GM23338 (cell line): Measurements from ENCODE around the gene DIRAS3. TPM values are rescaled to one million over a fixed set of nuclear protein-coding genes. Genes with fewer than 3 reads are reported as not detected.

ENCODE experiments used
- ATAC-seq: fragments of 200-7000 bp; cut with Tn5 transposase; 3 replicates; pipeline ENCODE4 v1.9.1; 2020
- DNase-seq: peaks from one replicate; pipeline ENCODE4 v3.0.0-alpha.2; 2015; ENCODE audit warnings: low spot score
- H2AFZ ChIP-seq: fragments of 200-600 bp; sonication (generic); 2 replicates; pipeline ENCODE4 v1.8.0; 2016; ENCODE audit warnings: antibody characterized with exemption, mild to moderate bottlenecking, moderate library complexity
- H3F3A ChIP-seq: fragments of 200-600 bp; sonication (generic); replicated peaks from 2 replicates; pipeline ENCODE4 v1.8.0; 2017; ENCODE audit warnings: antibody characterized with exemption, mixed run types, low read depth
- H3K27ac ChIP-seq: fragments of 200-600 bp; sonication (generic); 2 replicates; pipeline ENCODE4 v1.6.1; 2016; ENCODE audit warnings: low read depth
- H3K27me3 ChIP-seq: fragments of 200-600 bp; sonication (generic); 2 replicates; pipeline ENCODE4 v1.8.0; 2016; ENCODE audit warnings: mild to moderate bottlenecking, mixed run types, moderate library complexity; ENCODE audit not compliant: insufficient read depth
- H3K36me3 ChIP-seq: fragments of 200-600 bp; sonication (generic); 2 replicates; pipeline ENCODE4 v1.8.0; 2016; ENCODE audit warnings: mild to moderate bottlenecking; ENCODE audit not compliant: insufficient read depth
- H3K4me1 ChIP-seq: fragments of 200-600 bp; sonication (generic); 2 replicates; pipeline ENCODE4 v1.8.0; 2016; ENCODE audit warnings: mild to moderate bottlenecking, moderate library complexity; ENCODE audit not compliant: insufficient read depth
- H3K4me2 ChIP-seq: fragments of 200-600 bp; sonication (generic); 2 replicates; pipeline ENCODE4 v1.7.1; 2017; ENCODE audit warnings: mixed run types
- H3K4me3 ChIP-seq: fragments of 200-600 bp; sonication (generic); 2 replicates; pipeline ENCODE4 v1.6.1; 2016; ENCODE audit warnings: mixed run types
- H3K79me2 ChIP-seq: fragments of 200-600 bp; sonication (generic); replicated peaks from 2 replicates; pipeline ENCODE4 v1.8.0; 2017; ENCODE audit warnings: mild to moderate bottlenecking; ENCODE audit not compliant: insufficient read depth
- H3K9me2 ChIP-seq: fragments of 200-600 bp; sonication (generic); 2 replicates; pipeline ENCODE4 v1.8.0; 2017; ENCODE audit not compliant: insufficient read depth
- H4K20me1 ChIP-seq: fragments of 200-600 bp; sonication (generic); replicated peaks from 2 replicates; pipeline ENCODE4 v1.8.0; 2017; ENCODE audit warnings: mild to moderate bottlenecking; ENCODE audit not compliant: insufficient read depth
- H3K27ac Mint-ChIP-seq: 2 replicates; pipeline ENCODE4 v1.8.0; 2020; ENCODE audit warnings: inconsistent platforms, mild to moderate bottlenecking, moderate library complexity, mixed read lengths
- H3K27me3 Mint-ChIP-seq: 3 replicates; pipeline ENCODE4 v1.8.0; 2022; ENCODE audit warnings: low read depth, mild to moderate bottlenecking, moderate library complexity, mixed read lengths, inconsistent platforms; ENCODE audit not compliant: insufficient read depth, poor library complexity
- H3K36me3 Mint-ChIP-seq: 3 replicates; pipeline ENCODE4 v1.8.0; 2021; ENCODE audit warnings: low read depth, mild to moderate bottlenecking, inconsistent platforms, moderate library complexity, mixed read lengths
- H3K4me1 Mint-ChIP-seq: 3 replicates; pipeline ENCODE4 v1.8.0; 2020; ENCODE audit warnings: mild to moderate bottlenecking, inconsistent platforms, mixed read lengths
- H3K4me3 Mint-ChIP-seq: 3 replicates; pipeline ENCODE4 v1.8.0; 2021; ENCODE audit warnings: moderate library complexity, mild to moderate bottlenecking, inconsistent platforms, mixed read lengths
- H3K9me3 Mint-ChIP-seq: 3 replicates; pipeline ENCODE4 v1.8.0; 2020; ENCODE audit warnings: moderate library complexity, mild to moderate bottlenecking, inconsistent platforms, mixed read lengths
- EZH2 ChIP-seq: fragments of 200-600 bp; sonication (generic); IDR thresholded peaks from one replicate; pipeline ENCODE4 v1.8.0; 2017; ENCODE audit warnings: antibody characterized with exemption, mild to moderate bottlenecking, low read depth; ENCODE audit not compliant: unreplicated experiment
- EZH2phosphoT487 ChIP-seq: fragments of 200-600 bp; sonication (generic); IDR thresholded peaks from one replicate; pipeline ENCODE4 v1.8.1; 2018; ENCODE audit warnings: antibody characterized with exemption; ENCODE audit not compliant: unreplicated experiment
- JUNB ChIP-seq: IDR thresholded peaks from one replicate; pipeline ENCODE4 v1.6.1; 2016; ENCODE audit warnings: antibody characterized with exemption; ENCODE audit not compliant: unreplicated experiment
- NANOG ChIP-seq: IDR thresholded peaks from 2 replicates; pipeline ENCODE4 v1.6.1; 2016; ENCODE audit warnings: antibody characterized with exemption, borderline replicate concordance
- POLR2AphosphoS5 ChIP-seq: IDR thresholded peaks from 2 replicates; pipeline ENCODE4 v1.6.1; 2016; ENCODE audit warnings: antibody characterized with exemption, low read depth
- STAT1 ChIP-seq: IDR thresholded peaks from one replicate; pipeline ENCODE4 v1.6.1; 2016; ENCODE audit warnings: antibody characterized with exemption; ENCODE audit not compliant: unreplicated experiment
- ZNF114 ChIP-seq: fragments of 250-450 bp; sonication (Bioruptor Pico); IDR thresholded peaks from 2 replicates; pipeline ENCODE4 v1.5.0; 2020; ENCODE audit warnings: mild to moderate bottlenecking, moderate library complexity
- polyA plus RNA-seq: library from polyadenylated mRNA; unstranded; fragments of >200 nt; fragmentation: Nextera tagmentation; extraction: Ambion mirVana; gene quantifications from 2 replicates; pipeline ENCODE4 v1.2.1, GENCODE V29; 2016
- total RNA-seq: library from RNA; depleted of rRNA; stranded (reverse); fragments of >200 nt; shearing (Covaris generic); gene quantifications from 2 replicates; pipeline ENCODE4 v1.2.3, GENCODE V29; 2014
- TF ChIP-seq, protein P1 (sequence below): fragments of 250-450 bp; sonication (Bioruptor Pico); IDR thresholded peaks from 2 replicates; pipeline ENCODE4 v1.5.0; 2020; ENCODE audit warnings: mild to moderate bottlenecking, moderate library complexity
- TF ChIP-seq, protein P2 (sequence below): IDR thresholded peaks from one replicate; pipeline ENCODE4 v1.6.1; 2018; ENCODE audit warnings: antibody characterized with exemption; ENCODE audit not compliant: unreplicated experiment

DIRAS3 gene
- total and polyA plus RNA-seq, 2 experiments from 2014 or later: 0.21 to 0.40 TPM

DNA sequence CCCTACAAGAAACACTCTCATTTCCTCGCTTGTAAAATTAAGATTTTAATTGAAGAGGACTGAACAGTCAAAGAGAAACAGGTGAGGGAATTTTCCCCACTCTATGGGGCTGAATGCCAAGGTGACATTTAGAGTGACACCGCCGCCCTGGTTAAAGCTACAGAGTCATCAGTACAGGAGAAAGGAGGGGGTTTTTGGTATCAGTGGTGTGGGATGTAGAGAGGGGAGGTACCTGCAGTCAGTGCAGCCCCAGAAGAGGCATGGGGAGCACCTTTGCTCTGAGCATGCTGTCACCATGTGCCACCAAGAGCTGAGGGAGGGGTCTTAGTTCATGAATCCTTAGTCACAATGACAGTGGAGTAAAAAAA, 2.8 kb downstream of the DIRAS3 start (continued):
- TF ChIP-seq, protein P1, sequence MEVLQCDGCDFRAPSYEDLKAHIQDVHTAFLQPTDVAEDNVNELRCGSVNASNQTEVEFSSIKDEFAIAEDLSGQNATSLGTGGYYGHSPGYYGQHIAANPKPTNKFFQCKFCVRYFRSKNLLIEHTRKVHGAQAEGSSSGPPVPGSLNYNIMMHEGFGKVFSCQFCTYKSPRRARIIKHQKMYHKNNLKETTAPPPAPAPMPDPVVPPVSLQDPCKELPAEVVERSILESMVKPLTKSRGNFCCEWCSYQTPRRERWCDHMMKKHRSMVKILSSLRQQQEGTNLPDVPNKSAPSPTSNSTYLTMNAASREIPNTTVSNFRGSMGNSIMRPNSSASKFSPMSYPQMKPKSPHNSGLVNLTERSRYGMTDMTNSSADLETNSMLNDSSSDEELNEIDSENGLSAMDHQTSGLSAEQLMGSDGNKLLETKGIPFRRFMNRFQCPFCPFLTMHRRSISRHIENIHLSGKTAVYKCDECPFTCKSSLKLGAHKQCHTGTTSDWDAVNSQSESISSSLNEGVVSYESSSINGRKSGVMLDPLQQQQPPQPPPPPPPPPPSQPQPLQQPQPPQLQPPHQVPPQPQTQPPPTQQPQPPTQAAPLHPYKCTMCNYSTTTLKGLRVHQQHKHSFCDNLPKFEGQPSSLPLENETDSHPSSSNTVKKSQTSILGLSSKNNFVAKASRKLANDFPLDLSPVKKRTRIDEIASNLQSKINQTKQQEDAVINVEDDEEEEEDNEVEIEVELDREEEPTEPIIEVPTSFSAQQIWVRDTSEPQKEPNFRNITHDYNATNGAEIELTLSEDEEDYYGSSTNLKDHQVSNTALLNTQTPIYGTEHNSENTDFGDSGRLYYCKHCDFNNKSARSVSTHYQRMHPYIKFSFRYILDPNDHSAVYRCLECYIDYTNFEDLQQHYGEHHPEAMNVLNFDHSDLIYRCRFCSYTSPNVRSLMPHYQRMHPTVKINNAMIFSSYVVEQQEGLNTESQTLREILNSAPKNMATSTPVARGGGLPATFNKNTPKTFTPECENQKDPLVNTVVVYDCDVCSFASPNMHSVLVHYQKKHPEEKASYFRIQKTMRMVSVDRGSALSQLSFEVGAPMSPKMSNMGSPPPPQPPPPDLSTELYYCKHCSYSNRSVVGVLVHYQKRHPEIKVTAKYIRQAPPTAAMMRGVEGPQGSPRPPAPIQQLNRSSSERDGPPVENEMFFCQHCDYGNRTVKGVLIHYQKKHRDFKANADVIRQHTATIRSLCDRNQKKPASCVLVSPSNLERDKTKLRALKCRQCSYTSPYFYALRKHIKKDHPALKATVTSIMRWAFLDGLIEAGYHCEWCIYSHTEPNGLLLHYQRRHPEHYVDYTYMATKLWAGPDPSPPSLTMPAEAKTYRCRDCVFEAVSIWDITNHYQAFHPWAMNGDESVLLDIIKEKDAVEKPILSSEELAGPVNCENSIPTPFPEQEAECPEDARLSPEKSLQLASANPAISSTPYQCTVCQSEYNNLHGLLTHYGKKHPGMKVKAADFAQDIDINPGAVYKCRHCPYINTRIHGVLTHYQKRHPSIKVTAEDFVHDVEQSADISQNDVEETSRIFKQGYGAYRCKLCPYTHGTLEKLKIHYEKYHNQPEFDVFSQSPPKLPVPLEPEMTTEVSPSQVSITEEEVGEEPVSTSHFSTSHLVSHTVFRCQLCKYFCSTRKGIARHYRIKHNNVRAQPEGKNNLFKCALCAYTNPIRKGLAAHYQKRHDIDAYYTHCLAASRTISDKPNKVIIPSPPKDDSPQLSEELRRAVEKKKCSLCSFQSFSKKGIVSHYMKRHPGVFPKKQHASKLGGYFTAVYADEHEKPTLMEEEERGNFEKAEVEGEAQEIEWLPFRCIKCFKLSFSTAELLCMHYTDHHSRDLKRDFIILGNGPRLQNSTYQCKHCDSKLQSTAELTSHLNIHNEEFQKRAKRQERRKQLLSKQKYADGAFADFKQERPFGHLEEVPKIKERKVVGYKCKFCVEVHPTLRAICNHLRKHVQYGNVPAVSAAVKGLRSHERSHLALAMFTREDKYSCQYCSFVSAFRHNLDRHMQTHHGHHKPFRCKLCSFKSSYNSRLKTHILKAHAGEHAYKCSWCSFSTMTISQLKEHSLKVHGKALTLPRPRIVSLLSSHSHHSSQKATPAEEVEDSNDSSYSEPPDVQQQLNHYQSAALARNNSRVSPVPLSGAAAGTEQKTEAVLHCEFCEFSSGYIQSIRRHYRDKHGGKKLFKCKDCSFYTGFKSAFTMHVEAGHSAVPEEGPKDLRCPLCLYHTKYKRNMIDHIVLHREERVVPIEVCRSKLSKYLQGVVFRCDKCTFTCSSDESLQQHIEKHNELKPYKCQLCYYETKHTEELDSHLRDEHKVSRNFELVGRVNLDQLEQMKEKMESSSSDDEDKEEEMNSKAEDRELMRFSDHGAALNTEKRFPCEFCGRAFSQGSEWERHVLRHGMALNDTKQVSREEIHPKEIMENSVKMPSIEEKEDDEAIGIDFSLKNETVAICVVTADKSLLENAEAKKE (CRISPR knock-in tag): no peak
- TF ChIP-seq ZNF114 (CRISPR knock-in tag) (no peak), POLR2AphosphoS5 (no peak), JUNB (no peak), EZH2phosphoT487 (no peak), EZH2 (no peak), NANOG (no peak)

DNA sequence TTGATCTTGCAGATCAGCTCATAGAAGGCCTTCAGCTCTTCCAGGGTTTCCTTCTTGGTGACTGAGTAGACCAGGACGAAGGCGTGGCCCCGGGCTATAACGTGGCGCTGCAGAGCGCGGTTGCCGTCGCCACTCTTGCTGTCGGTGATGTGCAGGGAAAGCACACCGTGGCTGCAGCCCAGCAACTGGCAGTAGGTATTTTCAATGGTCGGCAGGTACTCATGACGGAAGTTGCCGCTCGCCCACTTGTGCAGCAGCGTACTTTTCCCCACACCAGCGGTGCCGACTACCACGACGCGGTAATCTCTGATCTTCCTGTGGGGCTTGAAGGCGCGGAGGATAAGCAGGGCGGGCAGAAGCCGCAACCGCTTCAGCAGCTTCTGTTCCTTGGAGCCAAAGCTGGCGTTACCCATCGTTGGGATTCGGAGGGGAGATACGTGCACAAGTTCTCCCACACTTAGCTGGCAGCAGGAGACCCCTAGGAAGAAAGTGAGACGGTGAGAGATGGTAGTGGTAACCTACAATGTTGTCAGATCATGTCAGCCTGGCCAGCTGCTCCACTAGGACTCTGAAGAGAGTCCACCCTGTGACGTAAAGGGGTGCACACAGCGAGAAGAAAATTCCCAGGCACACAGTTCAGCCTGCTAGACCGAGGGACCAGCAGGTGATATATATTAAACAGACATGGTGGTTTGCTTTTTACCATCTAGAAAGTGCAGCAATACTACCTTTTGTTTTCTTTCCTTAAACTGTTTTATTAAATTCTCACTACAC, 3.4 kb downstream of the DIRAS3 start:
- H3K27me3 Mint-ChIP-seq: peaks cover 21% of the 10 kb centered on the region
- Histone ChIP-seq H3K4me3 (no peak overlapping the region), H3K36me3 (no peaks in the 10 kb centered on the region), H3F3A (0 out of 2 replicates have a peak, but pooled peaks cover 2% of the 10 kb centered on the region), H3K4me1 (peaks cover 15% of the 10 kb centered on the region), H3K9me2 (no peaks in the 10 kb centered on the region), H4K20me1 (no peaks in the 10 kb centered on the region), H2AFZ (no peak overlapping the region), H3K79me2 (no peaks in the 10 kb centered on the region), H3K4me2 (no peak overlapping the region), H3K27me3 (peaks cover 32% of the 10 kb centered on the region), H3K27ac (no peak overlapping the region)
- ATAC-seq: no peak
- no peak for DNase-seq
- no peaks in the 10 kb centered on the region for H3K36me3 Mint-ChIP-seq
- H3K4me1 Mint-ChIP-seq: peaks cover 6% of the 10 kb centered on the region; the same call in 2 of the 3 replicates
- no peak overlapping the region for H3K4me3 Mint-ChIP-seq
- H3K9me3 Mint-ChIP-seq: no peaks in the 10 kb centered on the region
- H3K27ac Mint-ChIP-seq: no peak overlapping the region; the same call in 1 of the 2 replicates
- TF ChIP-seq STAT1 (no peak), JUNB (no peak), ZNF114 (CRISPR knock-in tag) (no peak), EZH2 (no peak), POLR2AphosphoS5 (no peak)
- TF ChIP-seq, protein P2, sequence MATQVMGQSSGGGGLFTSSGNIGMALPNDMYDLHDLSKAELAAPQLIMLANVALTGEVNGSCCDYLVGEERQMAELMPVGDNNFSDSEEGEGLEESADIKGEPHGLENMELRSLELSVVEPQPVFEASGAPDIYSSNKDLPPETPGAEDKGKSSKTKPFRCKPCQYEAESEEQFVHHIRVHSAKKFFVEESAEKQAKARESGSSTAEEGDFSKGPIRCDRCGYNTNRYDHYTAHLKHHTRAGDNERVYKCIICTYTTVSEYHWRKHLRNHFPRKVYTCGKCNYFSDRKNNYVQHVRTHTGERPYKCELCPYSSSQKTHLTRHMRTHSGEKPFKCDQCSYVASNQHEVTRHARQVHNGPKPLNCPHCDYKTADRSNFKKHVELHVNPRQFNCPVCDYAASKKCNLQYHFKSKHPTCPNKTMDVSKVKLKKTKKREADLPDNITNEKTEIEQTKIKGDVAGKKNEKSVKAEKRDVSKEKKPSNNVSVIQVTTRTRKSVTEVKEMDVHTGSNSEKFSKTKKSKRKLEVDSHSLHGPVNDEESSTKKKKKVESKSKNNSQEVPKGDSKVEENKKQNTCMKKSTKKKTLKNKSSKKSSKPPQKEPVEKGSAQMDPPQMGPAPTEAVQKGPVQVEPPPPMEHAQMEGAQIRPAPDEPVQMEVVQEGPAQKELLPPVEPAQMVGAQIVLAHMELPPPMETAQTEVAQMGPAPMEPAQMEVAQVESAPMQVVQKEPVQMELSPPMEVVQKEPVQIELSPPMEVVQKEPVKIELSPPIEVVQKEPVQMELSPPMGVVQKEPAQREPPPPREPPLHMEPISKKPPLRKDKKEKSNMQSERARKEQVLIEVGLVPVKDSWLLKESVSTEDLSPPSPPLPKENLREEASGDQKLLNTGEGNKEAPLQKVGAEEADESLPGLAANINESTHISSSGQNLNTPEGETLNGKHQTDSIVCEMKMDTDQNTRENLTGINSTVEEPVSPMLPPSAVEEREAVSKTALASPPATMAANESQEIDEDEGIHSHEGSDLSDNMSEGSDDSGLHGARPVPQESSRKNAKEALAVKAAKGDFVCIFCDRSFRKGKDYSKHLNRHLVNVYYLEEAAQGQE: no peak
